ENCODE results near the gene ZC3H7A.

GRCh38 chr16:11715246-11715947, 81.7 kb downstream of the ZC3H7A start:
- TF ChIP-seq REST (IDR thresholded peaks at IDR 0.05) (no peak), CTCF (IDR thresholded peaks at IDR 0.05; ENCODE audit: low read depth, low read length, missing input control) (no peak), MAX (IDR thresholded peaks at IDR 0.05) (no peak), SP1 (IDR thresholded peaks at IDR 0.05) (no peak), ATF3 (IDR thresholded peaks at IDR 0.05) (no peak), GABPA (IDR thresholded peaks at IDR 0.05 in 1 of 2, conservative IDR thresholded peaks at IDR 0.05 in 1 of 2) (no peak), ZBTB33 (IDR thresholded peaks at IDR 0.05) (no peak), RAD21 (IDR thresholded peaks at IDR 0.05) (no peak), JUND (IDR thresholded peaks at IDR 0.05) (no peak), TAF1 (conservative IDR thresholded peaks at IDR 0.05) (no peak), FOXA1 (IDR thresholded peaks at IDR 0.05) (no peak), EGR1 (IDR thresholded peaks at IDR 0.05; ENCODE audit: low read depth in 2 of 2) (no peak), HNF4G (IDR thresholded peaks at IDR 0.05) (no peak), RXRA (IDR thresholded peaks at IDR 0.05) (no peak)
